ENCODE data around the gene DYSF. TPM values are rescaled to one million over a fixed set of nuclear protein-coding genes. Genes with fewer than 3 reads are reported as not detected.

Gene DYSF
- total RNA-seq, 1 experiment from 2014 or later, result 0.31 TPM

DNA sequence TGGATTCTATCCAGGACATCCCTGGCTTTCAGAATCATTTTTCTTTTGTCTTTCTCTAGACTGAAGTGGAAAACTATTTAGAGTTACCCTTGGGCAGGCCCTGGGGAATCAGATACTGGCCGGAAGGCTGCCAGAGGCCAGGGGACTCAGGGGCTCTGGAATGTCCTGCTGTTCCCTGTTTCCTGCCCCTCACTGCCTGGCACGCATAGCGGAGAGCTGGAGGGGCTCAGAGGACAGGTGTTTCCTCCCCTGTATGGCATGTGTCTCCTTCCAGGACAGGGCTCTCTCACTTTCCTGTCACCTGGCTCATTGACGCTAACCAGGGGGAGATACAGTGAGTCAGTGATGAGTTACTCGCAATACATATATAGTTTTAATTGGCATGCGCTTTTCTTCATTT is 38.8 kb downstream of the DYSF start:
- ChIA-PET POLR2A (no interaction called here), CTCF (no interaction called here)
- Histone ChIP-seq H3K4me1 (ENCODE audit: control insufficient read depth, insufficient read depth, low read length) (no peaks in the 10 kb centered on the region), H3K36me3 (ENCODE audit: control insufficient read depth, insufficient read depth, low read length) (no peaks in the 10 kb centered on the region), H3K27ac (ENCODE audit: low read length) (no peak overlapping the region), H3K27me3 (ENCODE audit: control insufficient read depth, insufficient read depth, low read length) (no peaks in the 10 kb centered on the region; the same call in 1 of the 2 replicates), H3K4me3 (ENCODE audit: low read depth in 2 of 2, low read length in 2 of 2) (no peak overlapping the region), H3K9me3 (ENCODE audit: control insufficient read depth, insufficient read depth, low read depth, low read length) (no peaks in the 10 kb centered on the region)
- no TSS peak for BruUV-seq (replicated peaks)
- no peak for DNase-seq (ENCODE audit: low read depth, low spot score)
- no peak for ATAC-seq
- intact Hi-C loops (cut with micrococcal nuclease; ENCODE audit: unreplicated experiment), result no loop called here
- TF ChIP-seq, protein P1, sequence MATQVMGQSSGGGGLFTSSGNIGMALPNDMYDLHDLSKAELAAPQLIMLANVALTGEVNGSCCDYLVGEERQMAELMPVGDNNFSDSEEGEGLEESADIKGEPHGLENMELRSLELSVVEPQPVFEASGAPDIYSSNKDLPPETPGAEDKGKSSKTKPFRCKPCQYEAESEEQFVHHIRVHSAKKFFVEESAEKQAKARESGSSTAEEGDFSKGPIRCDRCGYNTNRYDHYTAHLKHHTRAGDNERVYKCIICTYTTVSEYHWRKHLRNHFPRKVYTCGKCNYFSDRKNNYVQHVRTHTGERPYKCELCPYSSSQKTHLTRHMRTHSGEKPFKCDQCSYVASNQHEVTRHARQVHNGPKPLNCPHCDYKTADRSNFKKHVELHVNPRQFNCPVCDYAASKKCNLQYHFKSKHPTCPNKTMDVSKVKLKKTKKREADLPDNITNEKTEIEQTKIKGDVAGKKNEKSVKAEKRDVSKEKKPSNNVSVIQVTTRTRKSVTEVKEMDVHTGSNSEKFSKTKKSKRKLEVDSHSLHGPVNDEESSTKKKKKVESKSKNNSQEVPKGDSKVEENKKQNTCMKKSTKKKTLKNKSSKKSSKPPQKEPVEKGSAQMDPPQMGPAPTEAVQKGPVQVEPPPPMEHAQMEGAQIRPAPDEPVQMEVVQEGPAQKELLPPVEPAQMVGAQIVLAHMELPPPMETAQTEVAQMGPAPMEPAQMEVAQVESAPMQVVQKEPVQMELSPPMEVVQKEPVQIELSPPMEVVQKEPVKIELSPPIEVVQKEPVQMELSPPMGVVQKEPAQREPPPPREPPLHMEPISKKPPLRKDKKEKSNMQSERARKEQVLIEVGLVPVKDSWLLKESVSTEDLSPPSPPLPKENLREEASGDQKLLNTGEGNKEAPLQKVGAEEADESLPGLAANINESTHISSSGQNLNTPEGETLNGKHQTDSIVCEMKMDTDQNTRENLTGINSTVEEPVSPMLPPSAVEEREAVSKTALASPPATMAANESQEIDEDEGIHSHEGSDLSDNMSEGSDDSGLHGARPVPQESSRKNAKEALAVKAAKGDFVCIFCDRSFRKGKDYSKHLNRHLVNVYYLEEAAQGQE (IDR thresholded peaks at IDR 0.05; ENCODE audit: insufficient read depth in 1 of 2, low read depth in 2 of 2, low read length in 1 of 2), result no peak
- TF ChIP-seq, protein P2, sequence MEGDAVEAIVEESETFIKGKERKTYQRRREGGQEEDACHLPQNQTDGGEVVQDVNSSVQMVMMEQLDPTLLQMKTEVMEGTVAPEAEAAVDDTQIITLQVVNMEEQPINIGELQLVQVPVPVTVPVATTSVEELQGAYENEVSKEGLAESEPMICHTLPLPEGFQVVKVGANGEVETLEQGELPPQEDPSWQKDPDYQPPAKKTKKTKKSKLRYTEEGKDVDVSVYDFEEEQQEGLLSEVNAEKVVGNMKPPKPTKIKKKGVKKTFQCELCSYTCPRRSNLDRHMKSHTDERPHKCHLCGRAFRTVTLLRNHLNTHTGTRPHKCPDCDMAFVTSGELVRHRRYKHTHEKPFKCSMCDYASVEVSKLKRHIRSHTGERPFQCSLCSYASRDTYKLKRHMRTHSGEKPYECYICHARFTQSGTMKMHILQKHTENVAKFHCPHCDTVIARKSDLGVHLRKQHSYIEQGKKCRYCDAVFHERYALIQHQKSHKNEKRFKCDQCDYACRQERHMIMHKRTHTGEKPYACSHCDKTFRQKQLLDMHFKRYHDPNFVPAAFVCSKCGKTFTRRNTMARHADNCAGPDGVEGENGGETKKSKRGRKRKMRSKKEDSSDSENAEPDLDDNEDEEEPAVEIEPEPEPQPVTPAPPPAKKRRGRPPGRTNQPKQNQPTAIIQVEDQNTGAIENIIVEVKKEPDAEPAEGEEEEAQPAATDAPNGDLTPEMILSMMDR (IDR thresholded peaks at IDR 0.05), result no peak
- no peak for TF ChIP-seq POLR2AphosphoS5 (IDR thresholded peaks at IDR 0.05; ENCODE audit: low read depth, low read length)
- TF ChIP-seq TCF7L2 (IDR thresholded peaks at IDR 0.05; ENCODE audit: low read depth, low read length), result no peak
- TF ChIP-seq SIN3A (IDR thresholded peaks at IDR 0.05; ENCODE audit: borderline replicate concordance, insufficient read depth, low read depth, low read length), result no peak
- in situ Hi-C loops (cut with HindIII; ENCODE audit: low pct_unique_long_range_greater_than_20kb, low sequenced_read_pairs), result no loop called here

DNA sequence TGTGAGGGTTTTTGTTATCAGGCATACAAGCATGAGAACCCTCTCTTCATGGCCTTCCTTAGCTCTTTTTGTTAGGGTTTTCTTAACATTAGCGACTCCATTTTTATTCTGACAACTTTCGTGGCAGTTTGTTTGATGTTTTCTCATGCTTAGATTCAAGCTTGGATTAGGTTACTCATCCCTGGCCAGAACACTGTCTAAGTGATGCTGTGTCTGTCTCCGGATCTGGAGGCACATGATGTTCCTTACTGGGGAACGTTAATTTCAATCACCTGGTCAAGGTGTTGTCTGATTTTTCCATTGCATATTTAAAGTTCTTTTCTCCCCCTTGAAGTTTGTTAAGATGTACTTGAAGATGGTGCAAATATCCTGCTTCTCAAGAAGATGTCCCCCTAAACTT is 40.7 kb downstream of the DYSF start:
- Histone ChIP-seq H3K27ac (ENCODE audit: low read length) (no peak overlapping the region), H3K4me1 (ENCODE audit: control insufficient read depth, insufficient read depth, low read length) (no peaks in the 10 kb centered on the region), H3K27me3 (ENCODE audit: control insufficient read depth, insufficient read depth, low read length) (no peaks in the 10 kb centered on the region; the same call in 1 of the 2 replicates), H3K4me3 (ENCODE audit: low read depth in 2 of 2, low read length in 2 of 2) (no peak overlapping the region), H3K36me3 (ENCODE audit: control insufficient read depth, insufficient read depth, low read length) (no peaks in the 10 kb centered on the region), H3K9me3 (ENCODE audit: control insufficient read depth, insufficient read depth, low read depth, low read length) (no peaks in the 10 kb centered on the region)
- TF ChIP-seq POLR2AphosphoS5 (IDR thresholded peaks at IDR 0.05; ENCODE audit: low read depth, low read length) (no peak), SIN3A (IDR thresholded peaks at IDR 0.05; ENCODE audit: borderline replicate concordance, insufficient read depth, low read depth, low read length) (no peak), TCF7L2 (IDR thresholded peaks at IDR 0.05; ENCODE audit: low read depth, low read length) (no peak)
- TF ChIP-seq, protein P2 (IDR thresholded peaks at IDR 0.05), result no peak
- TF ChIP-seq, protein P1 (IDR thresholded peaks at IDR 0.05; ENCODE audit: insufficient read depth in 1 of 2, low read depth in 2 of 2, low read length in 1 of 2), result no peak
- ATAC-seq (no peak), DNase-seq (ENCODE audit: low read depth, low spot score) (no peak)
- intact Hi-C loops (cut with micrococcal nuclease; ENCODE audit: unreplicated experiment), result no loop called here
- ChIA-PET CTCF (no interaction called here), POLR2A (no interaction called here)
- in situ Hi-C loops (cut with HindIII; ENCODE audit: low pct_unique_long_range_greater_than_20kb, low sequenced_read_pairs), result no loop called here
- BruUV-seq (replicated peaks), result no TSS peak
